Fibroblast of skin of left quadriceps (primary cell): ENCODE measurements around the gene SPOCK1.
A peak's percentile ranks its signal among the peaks of the same experiment; 100 is the strongest.

Experiments
- DNase-seq, 2 experiments: peaks; one replicate each; pipeline ENCODE4 v3.0.0-alpha.2; 2013; ENCODE audit warnings: low read depth in 2 of 2

The SPOCK1 gene

DNA sequence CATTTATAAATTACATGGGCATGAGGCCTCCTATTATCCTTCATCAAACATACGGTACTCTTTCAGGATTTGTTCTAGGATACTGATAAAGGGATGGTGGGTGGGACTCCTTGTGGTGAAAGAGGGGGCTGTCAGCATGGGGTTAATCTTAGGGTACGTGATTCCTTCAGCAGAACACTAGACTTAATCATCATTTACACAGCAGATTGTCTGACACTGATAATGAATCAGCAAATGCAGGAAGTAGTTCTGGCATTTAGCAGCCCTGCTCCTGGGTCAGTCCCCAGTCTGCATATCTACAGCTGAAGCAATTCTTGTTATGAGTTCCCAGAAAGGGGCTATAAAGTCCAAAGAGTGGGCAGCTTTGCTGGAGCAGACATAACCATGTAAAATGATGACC, 384.6 kb downstream of the SPOCK1 start:
- DNase-seq: peak; percentile 15 to 28

DNA sequence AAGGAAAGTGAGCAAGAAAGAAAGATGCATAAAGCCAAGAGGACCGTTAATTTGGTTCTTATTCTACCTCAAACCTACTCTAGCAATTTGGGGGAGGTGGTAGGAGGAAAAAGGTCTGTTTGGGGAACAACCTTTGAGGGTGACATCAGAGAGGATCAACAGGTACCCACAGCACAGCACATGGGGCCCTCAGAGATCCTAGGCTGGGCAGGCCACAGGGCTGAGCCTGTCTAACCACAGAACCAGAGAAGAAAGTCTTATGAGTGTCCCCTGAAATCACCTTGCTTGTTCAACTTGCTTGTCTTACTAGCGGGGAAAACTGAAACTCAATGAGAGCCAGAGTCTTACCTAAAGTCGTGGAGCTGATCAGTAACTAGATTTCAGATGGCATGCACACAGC, 385.2 kb downstream of the SPOCK1 start:
- no peak for DNase-seq

DNA sequence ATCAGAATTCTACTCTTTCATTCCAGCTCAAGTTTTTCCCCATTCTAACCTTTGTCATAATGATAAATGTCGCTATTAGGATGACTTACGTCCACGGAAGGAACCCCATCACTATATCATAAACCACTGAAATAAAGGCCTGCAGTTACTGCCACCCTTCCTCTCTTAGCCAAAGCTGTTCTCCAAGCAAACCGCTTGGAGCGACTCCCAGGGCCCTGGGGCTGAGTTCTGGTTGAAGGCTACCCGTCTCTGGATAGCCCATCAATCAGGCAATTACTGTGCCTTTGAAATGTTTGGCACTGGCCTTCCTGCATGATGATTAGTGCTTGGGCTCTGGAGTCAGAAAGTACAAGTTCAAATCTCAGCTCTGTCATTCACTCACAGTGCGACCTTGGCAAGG, 386.0 kb downstream of the SPOCK1 start:
- DNase-seq: no peak

DNA sequence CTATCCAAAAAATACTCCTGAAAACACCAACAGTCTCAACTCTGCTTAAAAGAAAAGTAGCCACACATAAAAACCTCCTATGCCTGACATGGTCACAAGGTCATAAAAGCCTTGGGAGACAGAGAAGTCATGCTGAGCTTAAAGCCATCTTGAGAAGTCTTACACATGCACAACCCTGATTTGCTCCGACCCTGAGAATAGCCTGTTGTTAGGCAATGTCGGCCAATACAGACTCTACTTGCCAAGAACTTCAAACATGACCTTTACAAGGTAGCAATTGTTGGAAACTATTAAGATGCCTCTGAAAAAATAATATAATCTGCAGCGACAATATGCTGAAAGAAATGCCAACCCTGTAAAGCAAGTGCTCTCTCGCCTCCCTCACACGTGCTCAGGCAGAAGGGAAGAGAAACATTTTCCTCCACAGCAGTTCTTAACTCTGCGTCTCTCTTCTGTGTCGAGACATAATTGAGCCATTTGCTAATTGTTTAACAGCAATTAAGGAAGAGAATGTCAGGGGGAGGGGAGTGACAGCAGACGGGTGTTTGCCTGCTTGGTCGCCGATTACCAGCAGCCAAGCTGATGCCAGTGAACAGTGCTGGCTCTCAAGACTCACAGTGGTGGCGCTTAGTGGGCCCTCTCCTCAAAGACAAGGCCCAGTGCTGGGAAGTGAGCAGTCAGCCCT, 393.6 kb downstream of the SPOCK1 start:
- no peak for DNase-seq

DNA sequence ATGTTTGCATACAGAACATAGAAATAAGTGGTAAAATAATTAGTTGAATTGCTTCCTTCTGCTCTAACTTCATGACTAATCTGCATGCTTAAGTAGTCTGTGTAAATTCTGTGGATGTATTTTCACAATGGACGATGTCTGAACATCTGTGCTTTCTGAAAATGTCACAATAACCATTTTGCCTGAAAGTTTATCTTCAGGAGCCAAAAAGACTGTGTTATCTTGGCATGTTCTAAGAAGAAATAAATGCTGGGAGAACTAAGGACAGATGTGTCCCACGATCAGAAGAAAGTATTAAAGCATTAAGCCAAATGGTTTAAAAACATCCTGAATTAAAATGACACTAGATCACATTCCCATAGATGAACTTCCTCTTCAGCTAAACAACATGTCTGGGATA, 397.6 kb downstream of the SPOCK1 start:
- DNase-seq: no peak

DNA sequence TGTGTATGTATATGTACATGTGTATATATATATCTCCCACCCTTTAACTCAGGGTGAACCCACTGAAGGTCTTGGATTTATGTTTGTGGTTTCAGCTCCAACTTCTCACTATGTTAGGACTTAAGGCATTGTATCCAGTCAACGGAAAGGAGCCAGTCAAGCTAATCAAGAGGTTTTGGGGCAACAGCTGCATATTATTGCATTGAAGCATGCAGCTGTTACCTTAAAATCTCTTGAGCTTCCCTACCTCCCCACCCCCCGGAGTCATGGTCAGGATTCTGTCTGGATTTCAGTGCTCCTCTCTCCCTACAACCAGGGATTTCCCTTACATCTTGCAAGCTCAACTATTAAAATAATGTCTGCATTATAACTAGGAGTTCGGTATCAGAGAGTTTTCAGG, 399.5 kb downstream of the SPOCK1 start:
- DNase-seq: no peak

DNA sequence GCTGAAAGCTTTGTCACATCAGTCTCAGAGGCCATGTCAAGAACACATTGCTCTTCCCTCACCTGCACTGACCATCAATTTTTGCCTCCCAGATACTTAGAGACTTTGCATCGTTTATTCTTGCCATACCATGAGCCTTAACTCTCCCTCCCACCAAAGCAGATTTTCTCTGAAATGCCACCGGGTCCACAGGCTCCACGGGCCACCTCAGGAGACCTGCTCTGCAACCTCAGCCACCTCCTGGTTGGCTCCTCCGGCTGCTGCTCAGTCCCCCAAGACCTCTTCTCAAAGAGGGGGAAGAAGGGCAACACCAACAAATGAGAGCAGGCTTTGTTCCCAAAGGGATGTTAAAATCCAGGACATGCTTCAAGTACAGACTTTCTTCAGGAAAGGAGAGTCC, 400.5 kb downstream of the SPOCK1 start:
- no peak for DNase-seq

DNA sequence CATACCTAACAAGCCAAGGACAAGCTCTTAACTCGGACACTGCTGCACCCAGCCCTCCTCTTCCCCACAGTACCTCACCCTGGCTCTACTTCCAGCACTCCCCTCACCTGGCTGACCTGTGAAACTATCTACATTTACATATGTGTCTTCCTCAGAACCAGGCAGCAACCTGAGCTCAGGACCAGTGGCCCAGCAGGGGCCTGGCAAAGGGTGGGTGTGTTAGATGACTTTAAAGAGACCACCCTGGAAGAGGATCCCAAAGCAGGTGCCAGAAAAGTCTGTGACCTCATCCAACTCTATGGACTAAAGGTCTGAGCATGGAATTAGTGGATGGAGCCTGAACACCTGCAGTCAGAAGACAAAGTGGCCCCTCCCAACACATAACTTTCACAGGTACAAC, 400.9 kb downstream of the SPOCK1 start:
- DNase-seq: no peak

DNA sequence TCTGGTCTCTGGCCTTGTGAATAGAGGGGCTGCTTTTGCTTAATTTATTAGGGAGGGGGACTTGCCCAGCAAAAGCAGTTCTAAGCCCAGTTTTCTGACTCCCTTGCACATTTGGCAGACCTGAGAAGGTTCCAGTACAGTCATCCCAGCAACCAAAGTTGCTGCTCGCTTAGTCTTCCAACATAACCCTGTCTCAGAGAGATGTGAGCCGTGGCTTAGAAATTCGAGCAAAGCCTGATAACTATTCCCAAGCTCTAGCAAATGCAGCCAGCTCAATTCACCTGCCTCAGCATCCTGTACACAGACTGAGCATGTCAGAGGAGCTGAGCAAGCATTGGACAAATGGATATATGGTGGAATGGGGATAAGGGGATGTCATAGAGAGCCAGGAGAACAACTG, 401.9 kb downstream of the SPOCK1 start:
- no peak for DNase-seq

DNA sequence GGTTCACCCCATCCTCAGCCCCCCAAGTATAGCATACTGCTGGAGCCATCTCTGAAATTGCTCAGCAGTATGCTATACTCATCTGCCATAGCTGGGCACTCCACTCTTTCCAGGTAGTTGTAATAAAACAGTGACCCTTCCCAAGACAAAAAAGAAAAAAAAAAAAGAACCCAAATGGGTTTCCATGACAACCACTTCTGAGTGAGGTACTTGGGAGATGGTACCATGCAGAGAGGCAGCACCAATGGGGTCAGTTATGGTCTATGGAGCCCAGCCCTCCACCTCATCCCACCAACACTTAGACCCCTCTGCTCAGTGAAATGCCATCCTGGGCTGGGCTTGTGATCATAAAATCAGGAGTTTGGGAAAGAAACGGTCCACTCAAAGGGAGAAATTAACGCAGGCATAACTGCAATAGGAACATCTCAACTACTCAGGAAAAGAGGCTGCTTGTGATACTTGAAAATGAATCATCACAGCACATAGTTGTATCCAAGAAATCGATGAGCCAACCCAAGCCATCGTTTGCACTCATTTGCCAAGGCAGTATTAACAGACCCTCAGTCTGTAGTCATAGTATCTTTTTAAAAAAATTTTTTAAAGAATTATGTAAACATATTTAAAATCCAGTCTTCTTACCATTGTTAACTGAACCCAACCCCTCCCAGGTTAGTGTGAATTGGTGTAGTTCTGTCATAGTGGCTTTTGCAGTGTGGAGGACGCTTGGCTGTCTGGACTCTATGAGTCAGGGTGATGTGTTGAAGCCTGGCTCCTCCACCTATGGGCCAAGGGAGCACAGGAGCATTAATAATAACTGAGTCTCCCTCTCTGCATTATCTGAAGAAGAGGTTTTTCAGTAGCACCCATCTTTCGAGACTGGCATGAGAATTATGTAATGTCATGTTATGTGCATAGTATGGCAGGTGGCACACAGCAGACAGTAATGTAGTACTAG, 402.7 kb downstream of the SPOCK1 start:
- DNase-seq: no peak

DNA sequence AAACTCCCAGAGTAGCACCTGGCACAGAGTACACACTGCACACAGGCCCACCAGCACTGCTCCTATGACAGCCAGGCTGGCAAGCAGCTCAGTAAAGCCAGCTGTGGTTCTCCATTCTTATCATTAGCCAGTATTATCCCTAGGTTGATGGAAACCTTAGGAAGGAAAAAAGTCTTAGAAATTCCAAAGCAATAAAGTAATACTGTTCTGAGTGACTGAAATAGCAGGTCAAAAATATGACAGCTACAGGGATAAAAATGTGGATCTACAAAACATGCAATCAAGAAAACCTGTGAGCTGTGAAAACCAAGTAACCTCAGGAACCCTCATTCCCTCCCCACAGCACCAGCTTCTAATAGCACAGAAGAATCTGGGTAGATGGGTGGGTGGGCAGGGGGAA, 403.5 kb downstream of the SPOCK1 start:
- DNase-seq: no peak

DNA sequence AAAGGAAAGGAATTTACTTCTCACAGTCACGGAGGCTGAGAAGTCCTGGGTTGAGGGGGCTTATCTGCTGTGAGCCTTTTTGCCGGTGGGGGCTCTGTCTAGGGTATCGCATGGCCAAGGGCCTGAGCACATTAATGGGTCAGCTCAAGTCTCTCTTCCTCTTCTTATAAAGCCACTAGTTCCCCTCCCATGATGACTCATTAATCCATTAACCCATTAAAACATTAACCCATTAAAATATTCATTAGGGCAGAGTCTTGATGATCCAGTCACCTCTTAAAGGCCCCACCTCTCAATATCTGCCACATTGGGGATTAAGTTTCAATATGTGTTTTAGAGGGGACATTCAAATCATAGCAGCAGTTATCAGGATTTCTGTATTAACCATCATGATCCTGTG, 406.3 kb downstream of the SPOCK1 start:
- DNase-seq: no peak

DNA sequence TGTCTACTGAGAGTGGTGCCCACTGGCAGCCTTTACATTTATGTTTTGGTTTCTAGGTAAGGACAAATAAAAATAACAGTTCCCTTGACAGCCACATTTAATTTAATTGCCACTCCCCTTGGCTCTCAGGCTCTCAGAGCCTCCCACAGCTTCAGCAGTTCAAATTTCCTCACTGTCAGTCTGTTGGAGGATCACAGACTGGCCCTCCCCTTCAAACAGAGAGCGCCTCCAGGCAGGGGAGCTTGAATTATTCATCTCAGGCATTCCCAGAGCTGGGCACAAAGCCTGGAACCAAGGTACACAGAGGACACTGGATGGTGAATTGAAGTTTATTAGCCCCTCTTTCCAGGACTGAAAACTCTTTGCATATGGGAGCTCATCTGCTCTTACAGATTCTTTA, 407.7 kb downstream of the SPOCK1 start:
- no peak for DNase-seq

DNA sequence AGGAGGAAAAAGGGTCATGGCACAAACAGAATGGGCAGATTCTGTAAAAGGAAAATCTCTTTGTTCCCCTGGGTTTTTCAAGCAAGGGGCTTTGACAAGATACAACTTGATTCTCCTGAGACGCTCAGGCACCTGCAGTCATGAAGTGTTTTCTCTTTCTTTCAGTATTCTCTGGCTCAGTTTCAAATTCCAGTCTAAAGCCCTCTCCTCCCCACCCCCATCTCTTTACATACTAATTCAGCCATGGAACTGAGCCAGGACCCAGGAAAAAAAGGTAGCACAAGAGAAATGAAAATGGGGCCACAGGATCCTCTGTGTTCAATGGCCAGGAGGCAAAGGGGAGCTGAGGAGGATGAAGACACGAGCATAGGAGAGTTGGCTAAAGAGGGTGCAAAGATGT, 408.4 kb downstream of the SPOCK1 start:
- no peak for DNase-seq

DNA sequence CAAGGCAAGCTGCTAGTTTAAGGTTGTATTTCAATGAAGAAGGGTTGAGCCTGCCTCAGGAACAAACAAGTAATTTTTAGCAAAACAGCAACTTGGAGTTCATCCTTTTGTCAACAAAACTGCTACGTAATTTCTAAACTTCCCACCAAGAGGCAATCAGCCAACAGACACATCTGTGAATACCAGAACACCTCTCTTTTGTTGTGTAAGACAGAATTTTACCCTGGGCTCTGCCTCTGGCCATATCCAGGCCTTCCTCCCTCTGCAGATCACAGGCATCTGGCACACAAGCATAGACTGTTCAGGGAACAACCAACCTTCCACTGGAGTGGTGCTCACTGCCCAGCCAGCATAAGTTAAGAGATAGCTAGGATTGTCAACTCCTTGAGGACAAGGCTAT, 409.0 kb downstream of the SPOCK1 start:
- DNase-seq: no peak

DNA sequence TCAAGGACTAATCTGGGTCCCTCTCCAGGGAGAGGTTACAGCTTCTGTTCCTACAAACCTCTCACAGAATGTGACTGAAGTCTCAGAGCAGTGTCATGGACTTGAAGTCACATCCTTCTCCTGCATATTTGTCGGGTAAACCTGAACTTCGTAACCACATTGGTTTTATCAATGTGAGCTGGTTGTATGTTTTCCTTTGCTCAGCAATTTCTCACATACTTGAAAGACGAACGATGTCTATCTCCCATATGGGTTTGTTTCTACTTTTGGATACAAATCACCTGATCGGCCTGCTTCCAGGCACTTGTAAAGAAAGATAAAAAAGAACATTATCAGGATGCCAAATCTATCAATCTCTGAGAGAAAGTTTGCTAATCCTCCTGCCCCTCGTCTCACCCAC, 411.0 kb downstream of the SPOCK1 start:
- DNase-seq: no peak

DNA sequence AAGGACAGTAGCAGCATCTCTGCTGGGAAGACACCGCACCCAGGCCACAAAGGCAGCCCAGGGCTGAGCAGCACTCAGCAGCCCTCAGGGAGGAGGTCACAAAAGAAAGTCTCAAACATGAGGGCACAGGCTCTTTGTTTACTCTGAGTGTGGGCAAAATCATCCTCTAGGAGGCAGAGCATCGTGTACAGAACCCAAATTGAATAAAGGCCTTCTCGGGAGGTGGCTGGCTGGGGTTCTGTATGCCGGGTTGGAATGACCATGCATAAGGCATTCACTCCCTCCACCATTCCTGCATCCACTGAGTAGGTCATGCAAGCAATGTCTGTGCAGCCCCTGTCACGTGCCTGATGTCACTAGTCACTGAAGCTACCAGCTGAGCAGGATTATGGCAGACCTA, 412.8 kb downstream of the SPOCK1 start:
- no peak for DNase-seq

DNA sequence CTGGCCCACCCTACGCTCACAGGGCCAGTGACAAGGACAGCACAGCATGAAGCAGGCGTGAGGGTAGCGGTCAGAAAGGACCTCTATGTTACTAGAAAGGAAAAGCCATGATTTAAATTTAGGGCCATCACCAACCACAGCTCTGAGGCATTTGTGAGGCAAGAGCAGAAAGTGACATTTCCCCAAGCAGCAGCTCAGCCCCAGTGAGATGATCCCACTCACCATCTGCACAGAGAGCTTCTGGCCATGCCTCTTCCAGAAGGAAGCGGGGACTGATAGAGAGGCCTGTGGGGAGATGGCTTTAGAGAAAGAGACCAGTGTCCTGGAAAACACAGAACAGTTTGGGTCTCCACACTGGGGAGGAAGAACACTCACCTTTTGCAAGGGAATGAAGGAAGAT, 413.9 kb downstream of the SPOCK1 start:
- DNase-seq: no peak

DNA sequence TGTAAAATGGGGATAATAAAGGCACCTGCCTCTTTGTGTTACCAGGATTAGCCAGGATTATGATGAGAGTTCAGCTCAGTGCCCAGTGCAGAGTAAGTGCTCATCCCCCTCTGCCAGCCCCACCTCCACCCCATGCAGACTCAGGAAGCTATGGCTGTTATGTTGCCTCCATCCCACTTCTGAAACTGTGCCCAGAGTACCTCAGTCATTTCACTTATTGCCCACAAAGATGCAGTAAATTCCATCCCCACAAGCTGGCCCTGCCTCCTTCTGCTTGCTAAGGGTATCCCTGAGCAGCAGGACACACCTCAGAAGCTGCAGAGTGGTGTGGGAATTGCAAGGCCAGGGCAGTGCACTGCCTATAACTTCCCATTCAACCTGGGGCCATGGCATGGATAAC, 415.1 kb downstream of the SPOCK1 start:
- no peak for DNase-seq

DNA sequence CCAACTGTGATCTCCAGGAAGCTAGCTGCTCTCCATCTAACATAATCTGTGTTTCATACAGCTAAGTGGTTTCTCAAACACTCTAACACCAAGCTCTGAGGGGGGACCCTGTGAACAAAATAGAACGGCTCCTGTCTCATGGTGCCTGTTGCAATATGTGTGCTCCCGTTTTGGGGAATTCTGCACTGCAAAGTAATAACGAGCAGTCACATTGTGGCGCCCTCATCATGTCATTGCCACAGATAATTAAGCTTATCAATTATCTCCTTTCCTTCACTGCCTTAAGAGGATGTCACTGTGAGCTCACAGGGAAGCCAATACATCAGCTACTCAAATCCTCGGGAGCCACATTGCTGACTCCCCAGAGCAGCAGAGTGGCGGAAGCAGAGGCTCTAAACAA, 416.2 kb downstream of the SPOCK1 start:
- DNase-seq: no peak

DNA sequence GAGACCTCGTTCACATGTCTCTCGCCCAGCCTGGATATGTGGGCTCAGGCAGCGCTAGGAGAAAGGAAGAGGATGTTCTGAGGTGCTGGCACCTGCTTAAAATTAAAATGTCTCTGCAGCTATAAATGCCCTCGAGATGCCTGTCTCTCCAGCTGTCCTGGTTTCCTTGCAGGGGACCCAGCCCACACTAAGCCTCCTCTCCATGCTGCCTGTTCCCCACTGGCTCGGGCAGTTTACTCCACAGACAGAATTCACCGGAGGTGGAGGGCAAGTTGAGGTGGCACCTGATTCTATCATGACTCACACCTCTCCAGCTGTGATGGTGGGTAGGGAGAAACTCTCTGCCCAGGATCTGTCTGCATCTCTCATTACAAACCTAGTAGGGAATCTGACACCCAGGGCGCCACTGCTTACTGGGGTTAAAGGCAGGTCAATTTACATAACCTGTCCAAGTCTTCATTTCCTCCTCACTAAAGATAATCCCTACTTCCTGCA, 420.9 kb downstream of the SPOCK1 start:
- DNase-seq: no peak

DNA sequence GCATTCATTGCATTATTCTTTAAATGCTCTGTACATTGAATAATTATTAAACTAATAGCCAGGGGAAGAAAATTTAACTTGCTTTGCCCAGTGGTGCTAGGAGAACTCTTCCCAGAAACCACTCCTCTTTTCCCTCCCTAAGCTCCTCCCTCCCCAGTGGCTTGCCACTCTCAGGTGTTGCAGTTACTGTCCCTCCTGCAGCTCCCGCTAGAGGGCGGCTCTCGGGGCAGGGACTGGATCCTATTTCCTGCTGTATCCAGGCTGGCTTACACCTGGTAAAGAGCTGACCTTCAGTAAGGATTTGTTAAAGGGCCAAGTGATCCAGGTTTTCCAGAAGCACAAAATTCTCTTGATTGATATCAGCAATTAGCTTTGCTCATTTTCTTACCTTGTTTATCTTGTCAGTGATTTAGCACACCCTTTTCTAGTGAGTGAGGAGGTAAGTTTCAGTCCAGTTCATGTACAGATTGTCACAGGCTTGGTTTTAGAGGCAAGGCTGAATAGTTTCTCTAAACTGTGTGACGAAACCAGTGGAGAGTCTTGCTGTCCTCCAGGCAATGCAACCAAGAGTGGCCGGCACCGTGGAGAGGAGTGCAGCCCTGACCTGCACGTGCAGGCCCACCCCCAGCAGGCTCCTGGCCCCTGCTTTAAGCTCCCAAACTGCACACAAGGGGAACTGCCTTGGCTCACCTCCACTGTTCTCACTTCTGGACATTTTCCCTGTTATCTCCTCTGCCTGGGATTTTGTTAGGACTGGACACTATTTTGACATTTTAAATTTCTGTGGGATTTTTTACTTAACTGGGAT, 423.8 kb downstream of the SPOCK1 start:
- no peak for DNase-seq
